NCI-H2196 treated with DMSO at 0.1 percent for 48 hours (cell line): Measurements from ENCODE around the gene GSTM2.
"Not testable (repeated sequence)": the region's sequence is repeated elsewhere in the genome, so short reads cannot be mapped to it uniquely, and the experiment has no call there.

ENCODE experiments used
- DNase-seq: peaks from one replicate; lab custom pipeline; 2025; ENCODE audit not compliant: unreplicated experiment; lab: John Stamatoyannopoulos, UW

GSTM2 gene

DNA sequence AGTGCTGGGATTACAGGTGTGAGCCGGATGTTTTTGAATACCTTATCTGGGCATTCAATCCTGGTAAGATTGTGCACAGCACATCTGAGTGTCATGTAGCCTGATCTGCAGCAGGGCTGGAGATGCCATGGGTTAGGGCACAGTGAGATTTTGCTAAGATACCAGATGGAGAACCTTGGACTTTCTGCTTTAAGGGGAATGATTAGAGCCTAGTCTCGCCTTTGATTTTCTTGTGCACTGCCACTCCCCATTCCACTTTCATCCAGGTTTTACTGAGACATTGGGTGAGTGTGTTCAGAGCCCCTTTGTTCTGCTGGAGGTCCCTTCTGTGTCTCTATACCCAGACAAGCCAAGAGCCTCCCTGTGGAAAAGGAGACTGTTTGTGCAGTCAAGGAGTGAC, 6.0 kb downstream of the GSTM2 start:
- DNase-seq, result not testable (repeated sequence)

DNA sequence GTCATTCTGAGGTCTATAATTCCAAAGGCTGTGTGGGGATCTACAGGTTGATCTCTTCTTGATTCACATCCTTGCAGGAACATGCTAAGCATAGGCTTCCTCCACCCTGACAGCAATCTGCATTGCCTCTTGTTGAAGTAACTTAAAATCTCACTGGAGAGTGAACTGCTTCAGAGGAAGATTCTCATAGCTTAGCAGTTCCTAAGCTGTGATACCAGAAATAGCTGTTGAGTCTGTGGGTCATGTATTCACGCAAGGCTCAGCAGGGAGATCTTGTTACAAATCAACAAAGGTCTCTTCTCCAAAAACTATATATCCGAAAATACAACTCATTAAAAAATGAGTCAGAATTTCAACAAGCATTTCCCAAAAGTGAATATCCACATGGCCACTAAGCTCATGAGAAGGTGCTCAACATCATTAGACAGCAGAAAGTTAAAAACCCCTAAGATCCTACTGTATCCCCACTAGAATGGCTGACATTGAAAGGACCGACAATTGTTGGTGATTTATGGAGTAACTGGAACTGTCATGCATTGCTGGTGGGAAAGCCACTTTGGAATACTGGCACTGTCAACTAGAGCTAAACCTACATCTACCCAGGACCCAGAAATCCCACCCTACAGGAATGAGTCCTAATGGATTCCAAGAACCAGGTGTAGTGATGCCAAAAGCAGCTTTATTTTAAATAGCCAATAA, 9.0 kb downstream of the GSTM2 start:
- not testable (repeated sequence) for DNase-seq

DNA sequence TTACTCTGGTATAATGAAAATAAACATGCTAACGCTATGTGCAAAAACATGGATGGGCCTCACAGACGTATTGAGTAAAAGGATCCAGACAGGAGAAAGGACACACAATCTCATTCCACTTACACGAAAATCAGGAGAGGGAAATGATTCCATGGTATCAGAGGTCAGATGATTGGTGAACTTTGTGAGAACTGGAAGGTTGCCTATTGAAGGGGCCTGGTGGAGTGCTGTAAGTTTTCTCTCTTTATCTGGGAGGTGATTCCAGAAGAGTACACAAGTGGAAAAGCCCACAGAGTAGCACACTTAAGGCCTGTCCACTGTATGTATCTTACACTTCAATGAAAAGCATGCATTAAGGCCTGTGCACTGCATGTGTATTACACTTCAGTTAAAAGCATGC, 9.6 kb downstream of the GSTM2 start:
- DNase-seq, result no peak

DNA sequence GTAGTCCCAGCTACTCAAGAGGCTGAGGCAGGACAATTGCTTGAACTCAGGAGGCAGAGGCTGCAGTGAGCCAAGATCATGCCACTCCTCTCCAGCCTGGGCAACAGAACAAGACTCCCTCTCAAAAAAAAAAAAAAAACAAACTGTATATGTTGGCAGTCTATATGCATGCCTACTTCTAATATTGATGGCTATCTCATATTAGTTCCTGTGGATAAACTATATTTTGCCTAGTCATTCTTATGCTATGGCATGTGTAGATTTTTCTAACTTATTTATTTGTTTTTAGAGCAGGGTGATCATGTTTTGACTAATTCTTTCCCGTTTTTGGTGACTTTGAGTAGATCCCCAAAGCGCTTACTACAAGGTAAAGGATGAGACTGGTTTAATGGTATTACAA, 10.8 kb downstream of the GSTM2 start:
- DNase-seq, result not testable (repeated sequence)

DNA sequence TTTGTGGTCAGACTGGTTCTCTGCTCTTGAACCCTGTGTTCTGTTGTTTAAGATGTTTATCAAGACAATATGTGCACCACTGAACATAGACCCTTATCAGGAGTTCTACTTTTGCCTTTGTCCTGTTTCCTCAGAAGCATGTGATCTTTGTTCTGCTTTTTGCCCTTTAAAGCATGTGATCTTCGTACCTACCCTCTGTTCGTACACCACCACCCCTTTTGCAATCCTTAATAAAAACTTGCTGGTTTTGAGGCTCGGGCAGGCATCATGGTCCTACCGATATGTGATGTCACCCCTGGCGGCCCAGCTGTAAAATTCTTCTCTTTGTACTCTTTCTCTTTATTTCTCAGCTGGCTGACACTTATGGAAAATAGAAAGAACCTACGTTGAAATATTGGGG, 16.9 kb downstream of the GSTM2 start:
- not testable (repeated sequence) for DNase-seq

DNA sequence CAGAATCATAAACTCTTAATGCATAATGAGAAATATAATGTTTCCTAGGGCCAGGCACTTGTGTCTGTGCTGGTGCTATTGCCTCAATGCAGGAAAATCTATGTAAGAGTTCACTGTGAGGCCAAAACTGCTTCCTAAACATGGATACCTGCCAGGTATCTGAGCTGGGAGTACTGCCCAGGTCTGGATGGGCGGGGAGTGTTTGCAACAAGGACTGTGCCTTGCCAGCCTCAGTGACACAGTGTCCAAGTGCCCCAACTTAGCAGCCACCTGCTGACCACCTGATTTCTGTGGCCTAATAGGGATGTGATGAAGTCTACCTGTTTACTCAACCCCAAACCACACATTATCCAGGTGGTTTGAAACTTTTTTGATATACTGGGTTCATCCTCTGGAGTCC, 17.5 kb downstream of the GSTM2 start:
- DNase-seq, result not testable (repeated sequence)

DNA sequence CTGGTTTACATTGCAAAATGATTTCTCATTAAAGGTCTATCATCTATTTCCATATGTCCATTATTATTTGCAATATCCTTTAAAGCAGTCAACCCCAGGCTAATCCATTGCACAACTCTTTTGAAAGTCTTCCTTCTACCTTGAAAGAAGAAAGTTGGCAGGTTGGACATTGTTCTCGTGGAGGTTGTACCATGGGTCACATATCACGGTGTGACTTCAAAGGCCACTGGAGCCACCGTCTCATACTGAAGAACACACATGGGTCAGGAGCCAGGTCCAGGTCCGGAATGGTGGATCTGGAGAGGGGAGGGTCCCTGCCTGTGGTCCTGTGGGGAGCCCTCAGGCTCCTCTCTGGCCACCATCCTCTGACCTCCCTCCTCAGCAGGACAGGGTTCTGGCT, 18.0 kb downstream of the GSTM2 start:
- DNase-seq, result not testable (repeated sequence)

DNA sequence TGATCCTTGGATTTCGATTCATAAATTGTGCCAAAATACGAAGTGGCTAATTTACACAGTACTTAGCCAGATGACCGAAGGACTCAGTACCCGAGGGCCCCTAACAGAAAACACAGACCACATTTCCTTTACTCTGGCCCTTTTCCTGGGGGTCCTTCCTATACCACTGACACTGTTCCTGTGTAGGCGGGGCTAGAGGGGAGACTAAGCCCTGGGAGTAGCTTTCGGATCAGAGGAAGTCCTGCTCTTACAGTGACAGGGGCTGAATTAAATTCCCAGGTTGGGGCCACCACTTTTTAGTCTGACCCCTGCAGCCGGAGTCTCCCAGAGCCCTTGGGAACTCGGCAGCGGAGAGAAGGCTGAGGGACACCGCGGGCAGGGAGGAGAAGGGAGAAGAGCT, 19.3 kb downstream of the GSTM2 start:
- DNase-seq, result not testable (repeated sequence)

DNA sequence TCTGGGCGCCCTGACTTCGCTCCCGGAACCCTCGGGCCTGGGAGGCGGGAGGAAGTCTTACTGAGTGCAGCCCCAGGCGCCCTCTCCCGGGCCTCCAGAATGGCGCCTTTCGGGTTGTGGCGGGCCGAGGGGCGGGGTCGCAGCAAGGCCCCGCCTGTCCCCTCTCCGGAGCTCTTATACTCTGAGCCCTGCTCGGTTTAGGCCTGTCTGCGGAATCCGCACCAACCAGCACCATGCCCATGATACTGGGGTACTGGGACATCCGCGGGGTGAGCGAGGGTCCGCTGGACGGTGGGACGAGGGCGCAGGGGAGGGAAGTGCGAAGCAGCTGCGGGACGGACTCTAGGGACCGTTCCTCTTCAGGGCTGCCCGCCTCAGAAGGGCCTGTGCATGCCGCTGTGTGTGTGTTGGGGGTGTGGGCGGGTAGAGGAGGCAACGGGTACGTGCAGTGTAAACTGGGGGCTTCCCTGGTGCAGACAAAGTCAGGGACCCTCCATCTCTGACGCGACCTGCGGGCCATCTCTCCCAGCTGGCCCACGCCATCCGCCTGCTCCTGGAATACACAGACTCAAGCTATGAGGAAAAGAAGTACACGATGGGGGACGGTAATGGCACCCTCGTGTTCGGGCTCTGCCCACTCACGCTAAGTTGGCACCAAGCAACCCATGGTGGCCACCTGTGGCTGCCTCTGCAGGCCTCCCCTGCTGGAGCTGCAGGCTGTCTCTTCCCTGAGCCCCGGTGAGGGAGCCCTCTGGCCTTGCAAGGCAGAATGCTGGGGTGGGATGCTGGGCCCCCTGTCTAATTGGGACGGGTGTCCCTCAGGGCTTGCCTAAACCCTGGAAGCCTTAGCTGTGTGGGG, 20.0 kb downstream of the GSTM2 start, which contains the start of gene GSTM1:
Gene GSTM1, plus strand, starts transcription at position 177 of the 859 bp plus-strand sequence. Its CDS starts 57 bp downstream, at position 234.
- DNase-seq, result no peak

DNA sequence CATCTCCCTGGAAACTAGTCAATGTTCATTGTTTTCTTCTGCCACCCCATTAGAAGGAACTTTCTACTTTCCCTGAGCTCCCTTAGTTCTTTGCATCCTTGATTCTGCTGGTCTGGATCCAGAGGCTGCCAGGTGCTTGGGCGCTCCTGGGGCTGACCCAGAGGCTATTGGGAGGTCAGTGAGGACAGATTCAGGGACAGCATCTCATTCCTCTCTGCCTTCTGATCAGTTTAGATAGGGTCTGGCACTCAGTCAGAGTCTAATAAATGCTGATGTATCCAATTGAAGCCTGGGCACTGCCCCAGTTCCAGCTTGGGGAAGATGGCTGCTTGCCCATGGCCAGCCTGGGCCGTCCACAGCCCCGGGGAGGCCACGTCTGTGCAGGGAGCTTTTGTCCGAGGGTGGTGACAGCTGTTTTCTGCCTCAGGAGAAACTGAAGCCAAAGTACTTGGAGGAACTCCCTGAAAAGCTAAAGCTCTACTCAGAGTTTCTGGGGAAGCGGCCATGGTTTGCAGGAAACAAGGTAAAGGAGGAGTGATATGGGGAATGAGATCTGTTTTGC, 22.1 kb downstream of the GSTM2 start:
- no peak for DNase-seq

DNA sequence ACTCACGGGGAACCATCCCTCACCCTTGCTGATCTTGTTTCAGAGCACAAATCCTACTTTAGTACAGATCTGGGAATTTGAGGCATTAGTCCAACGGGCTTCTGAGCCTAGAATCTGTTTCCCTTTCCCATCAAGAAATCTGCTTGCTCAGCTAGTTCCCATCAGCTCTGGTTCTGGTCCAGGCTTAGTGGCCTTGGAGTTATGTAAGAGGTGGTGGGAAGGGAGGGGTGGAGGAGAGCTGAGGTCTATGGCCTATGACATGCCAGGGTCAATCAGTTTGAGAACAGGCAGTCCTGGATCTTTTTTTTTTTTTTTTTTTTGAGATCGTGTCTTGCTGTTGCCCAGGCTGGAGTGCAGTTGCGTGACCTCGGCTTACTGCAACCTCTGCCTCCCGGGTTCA, 23.9 kb downstream of the GSTM2 start:
- DNase-seq, result no peak

DNA sequence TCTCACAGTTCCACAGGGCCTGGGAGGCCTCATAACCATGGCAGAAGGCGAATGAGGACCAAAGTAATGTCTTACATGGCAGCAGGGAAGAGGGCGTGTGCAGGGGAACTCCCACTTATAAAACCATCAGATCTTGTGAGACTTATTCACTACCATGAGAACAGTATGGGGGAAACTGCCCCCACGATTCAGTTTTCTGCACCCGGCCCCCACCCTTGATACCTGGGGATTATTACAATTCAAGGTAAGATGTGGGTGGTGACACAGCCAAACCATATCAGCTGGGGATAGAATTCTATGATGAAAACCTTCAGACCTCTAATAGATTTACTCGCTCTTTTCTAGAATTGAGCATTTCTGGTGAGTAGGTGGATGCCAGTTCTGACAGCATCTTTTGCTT, 26.5 kb downstream of the GSTM2 start:
- not testable (repeated sequence) for DNase-seq

DNA sequence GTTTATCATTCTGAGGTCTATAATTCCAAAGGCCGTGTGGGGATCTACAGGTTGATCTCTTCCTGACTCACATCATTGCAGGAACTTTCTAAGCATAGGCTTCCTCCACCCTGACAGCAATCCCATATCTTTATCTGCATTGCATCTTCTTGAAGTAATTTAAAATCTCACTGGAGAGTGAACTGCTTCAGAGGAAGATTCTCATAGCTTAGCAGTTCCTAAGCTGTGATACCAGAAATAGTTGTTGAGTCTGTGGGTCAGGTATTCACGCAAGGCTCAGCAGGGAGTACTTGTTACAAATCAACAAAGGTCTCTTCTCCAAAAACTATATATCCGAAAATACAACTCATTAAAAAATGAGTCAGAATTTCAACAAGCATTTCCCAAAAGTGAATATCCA, 27.3 kb downstream of the GSTM2 start:
- DNase-seq, result not testable (repeated sequence)

DNA sequence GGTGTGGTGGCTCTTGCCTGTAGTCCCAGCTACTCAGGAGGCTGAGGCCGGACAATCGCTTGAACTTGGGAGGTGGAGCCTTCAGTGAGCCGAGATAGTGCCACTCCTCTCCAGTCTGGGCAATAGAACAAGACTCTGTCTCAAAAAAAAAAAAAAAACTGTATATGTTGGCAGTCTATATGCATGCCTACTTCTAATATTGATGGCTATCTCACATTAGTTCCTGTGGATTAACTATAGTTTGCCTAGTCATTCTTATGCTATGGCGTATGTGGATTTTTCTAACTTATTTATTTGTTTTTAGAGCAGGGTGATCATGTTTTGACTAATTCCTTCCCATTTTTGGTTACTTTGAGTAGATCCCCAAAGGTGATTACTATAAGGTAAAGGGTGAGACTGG, 29.2 kb downstream of the GSTM2 start:
- no peak for DNase-seq

DNA sequence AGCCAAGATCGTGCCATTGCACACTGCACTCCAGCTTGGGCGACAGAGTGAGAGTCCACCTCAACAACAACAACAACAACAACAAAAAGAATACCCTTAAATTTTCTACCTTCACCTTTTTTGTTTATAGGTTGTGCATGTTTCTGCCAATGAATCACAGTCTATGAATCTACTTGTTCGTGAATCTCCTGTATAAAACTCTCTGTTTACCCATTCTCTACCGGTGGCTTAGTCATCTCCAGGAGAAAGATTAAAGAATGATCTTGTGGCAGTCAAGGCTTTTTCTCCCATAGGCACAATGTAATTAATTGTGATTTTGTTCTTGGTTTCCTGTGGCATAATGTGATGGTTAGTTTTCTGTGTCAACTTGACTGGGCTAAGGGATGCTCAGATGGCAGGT, 30.0 kb downstream of the GSTM2 start:
- DNase-seq, result not testable (repeated sequence)

DNA sequence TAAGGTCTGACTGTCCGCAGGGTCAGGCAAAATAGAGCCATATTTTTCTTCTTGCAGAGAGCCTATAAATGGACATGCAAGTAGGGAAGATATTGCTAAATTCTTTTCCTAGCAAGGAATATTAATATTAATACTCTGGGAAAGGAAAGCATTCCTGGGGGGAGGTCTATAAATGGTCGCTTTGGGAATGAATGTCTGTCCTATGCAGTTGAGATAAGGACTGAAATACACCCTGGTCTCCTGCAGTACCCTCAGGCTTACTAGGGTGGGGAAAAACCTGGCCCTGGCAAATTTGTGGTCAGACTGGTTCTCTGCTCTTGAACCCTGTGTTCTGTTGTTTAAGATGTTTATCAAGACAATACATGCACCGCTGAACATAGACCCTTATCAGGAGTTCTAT, 35.1 kb downstream of the GSTM2 start:
- DNase-seq, result not testable (repeated sequence)

DNA sequence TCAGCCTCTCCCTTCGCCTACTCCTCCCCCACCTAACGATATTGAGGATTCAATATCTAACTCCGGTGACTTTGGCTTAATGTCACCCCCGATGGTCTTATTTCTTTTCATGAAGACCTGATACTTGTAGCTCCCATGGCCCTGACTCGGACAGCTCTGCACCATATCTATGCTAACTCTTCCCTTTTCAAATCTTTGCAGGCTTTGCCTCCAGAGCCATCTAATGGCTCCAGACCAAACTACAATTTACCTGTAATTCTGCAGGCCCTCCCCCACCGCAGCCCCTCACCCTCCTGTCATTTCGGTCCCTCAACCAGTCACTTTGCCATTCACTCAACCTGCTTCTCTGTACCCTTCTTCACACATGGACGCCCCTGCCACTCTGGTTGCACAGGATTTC, 36.3 kb downstream of the GSTM2 start:
- no peak for DNase-seq

DNA sequence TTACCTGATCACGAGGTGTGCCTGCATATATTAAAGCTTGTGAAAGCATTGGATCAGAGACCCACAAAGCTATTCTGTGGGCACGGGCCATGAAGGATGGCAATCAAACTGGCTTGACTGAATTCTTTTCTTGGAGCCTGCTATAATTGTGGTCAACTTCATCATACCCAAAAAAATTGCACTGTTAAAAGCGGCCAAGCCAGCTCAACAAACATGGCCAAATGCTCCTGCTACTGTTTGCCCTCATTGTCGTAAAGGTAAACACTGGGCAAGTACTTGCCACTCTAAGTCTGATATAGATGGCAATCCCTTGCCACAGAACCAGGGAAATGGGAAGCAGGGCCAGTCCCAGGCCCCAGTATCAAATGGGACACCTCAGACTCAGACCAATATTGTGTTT, 37.6 kb downstream of the GSTM2 start:
- no peak for DNase-seq

DNA sequence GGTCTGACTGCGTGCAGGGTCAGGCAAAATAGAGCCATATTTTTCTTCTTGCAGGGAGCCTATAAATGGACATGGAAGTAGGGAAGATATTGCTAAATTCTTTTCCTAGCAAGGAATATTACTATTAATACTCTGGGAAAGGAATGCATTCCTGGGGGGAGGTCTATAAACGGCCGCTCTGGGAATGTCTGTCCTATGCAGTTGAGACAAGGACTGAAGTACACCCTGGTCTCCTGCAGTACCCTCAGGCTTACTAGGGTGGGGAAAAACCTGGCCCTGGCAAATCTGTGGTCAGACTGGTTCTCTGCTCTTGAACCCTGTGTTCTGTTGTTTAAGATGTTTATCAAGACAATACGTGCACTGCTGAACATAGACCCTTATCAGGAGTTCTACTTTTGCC, 41.1 kb downstream of the GSTM2 start:
- not testable (repeated sequence) for DNase-seq

DNA sequence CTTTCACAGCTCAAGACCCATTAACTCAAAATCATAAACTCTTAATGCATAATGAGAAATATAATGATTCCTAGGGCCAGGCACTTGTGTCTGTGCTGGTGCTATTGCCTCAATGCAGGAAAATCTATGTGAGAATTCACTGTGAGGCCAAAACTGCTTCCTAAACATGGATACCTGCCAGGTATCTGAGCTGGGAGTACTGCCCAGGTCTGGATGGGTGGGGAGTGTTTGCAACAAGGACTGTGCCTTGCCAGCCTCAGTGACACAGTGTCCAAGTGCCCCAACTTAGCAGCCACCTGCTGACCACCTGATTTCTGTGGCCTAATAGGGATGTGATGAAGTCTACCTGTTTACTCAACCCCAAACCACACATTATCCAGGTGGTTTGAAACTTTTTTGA, 42.0 kb downstream of the GSTM2 start:
- not testable (repeated sequence) for DNase-seq

DNA sequence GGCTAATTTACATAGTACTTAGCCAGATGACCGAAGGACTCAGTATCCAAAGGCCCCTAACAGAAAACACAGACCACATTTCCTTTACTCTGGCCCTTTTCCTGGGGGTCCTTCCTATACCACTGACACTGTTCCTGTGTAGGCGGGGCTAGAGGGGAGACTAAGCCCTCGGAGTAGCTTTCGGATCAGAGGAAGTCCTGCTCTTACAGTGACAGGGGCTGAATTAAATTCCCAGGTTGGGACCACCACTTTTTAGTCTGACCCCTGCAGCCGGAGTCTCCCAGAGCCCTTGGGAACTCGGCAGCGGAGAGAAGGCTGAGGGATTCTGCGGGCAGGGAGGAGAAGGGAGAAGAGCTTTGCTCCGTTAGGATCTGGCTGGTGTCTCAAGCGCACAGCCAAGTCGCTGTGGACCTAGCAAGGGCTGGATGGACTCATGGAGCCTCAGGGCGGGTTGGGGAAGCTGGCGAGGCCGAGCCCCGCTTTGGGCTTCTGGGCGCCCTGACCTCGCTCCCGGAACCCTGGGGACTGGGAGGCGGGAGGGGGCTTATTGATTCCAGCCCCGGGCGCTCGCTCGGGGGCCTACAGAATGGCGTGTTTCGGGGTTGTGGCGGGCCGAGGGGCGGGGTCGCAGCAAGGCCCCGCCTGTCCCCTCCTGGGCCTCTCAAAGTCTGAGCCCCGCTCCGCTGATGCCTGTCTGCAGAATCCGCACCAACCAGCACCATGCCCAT, 43.9 kb downstream of the GSTM2 start, which contains the start of gene GSTM5:
Gene GSTM5, plus strand, starts transcription at position 659 of the 728 bp plus-strand sequence. Its CDS starts 62 bp downstream, at position 721.
- not testable (repeated sequence) for DNase-seq
